Measurements from ENCODE around the gene ACSS2. TPM values are rescaled to one million over a fixed set of nuclear protein-coding genes. Genes with fewer than 3 reads are reported as not detected.

ACSS2 gene
- total RNA-seq, 4 donors from 2014 or later: 34.8 to 90.7 (median 62.8) TPM

- H3K27ac ChIP-seq (replicated peaks in 1 of 4): no peak overlapping the region
- TF ChIP-seq POLR2AphosphoS5 (IDR thresholded peaks at IDR 0.05) (no peak), POLR2A (IDR thresholded peaks at IDR 0.05; ENCODE audit: low read depth) (no peak), EP300 (IDR thresholded peaks at IDR 0.05) (no peak)
- TF ChIP-seq, protein P1, sequence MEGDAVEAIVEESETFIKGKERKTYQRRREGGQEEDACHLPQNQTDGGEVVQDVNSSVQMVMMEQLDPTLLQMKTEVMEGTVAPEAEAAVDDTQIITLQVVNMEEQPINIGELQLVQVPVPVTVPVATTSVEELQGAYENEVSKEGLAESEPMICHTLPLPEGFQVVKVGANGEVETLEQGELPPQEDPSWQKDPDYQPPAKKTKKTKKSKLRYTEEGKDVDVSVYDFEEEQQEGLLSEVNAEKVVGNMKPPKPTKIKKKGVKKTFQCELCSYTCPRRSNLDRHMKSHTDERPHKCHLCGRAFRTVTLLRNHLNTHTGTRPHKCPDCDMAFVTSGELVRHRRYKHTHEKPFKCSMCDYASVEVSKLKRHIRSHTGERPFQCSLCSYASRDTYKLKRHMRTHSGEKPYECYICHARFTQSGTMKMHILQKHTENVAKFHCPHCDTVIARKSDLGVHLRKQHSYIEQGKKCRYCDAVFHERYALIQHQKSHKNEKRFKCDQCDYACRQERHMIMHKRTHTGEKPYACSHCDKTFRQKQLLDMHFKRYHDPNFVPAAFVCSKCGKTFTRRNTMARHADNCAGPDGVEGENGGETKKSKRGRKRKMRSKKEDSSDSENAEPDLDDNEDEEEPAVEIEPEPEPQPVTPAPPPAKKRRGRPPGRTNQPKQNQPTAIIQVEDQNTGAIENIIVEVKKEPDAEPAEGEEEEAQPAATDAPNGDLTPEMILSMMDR (IDR thresholded peaks at IDR 0.05): no peak
- H3K36me3 ChIP-seq: peaks cover 0 to 4% (median 0%) of the 10 kb centered on the region in 4 donors
- intact Hi-C loops (cut with DNase I): no loop called here
- no peak for DNase-seq (ENCODE audit: extremely low spot score)
- peaks cover 0 to 19% (median 5%) of the 10 kb centered on the region in 4 donors for H3K27me3 ChIP-seq
- H3K9me3 ChIP-seq: no peaks in the 10 kb centered on the region
- WGBS: 81% methylated on average over 12 of the region's 12 CpGs
- H3K4me1 ChIP-seq: no peaks in the 10 kb centered on the region
- no peak overlapping the region for H3K4me3 ChIP-seq
Measured at GRCh38 chr20:34976286-34976685, 99.9 kb downstream of the ACSS2 start.

Other genes with a start within 250 kb of the ACSS2 start
- gene PIGU, start 199.5 kb upstream of the ACSS2 start, total RNA-seq: 10 to 100 TPM in 1 of 4 donors, 1 to 10 TPM in 3; 9.1 to 10.8 (median 9.5) TPM
- 10 to 100 TPM; 37.1 to 73.1 (median 62.5) TPM for gene TP53INP2, start 172.3 kb upstream of the ACSS2 start, total RNA-seq
- gene NCOA6, start 51.0 kb upstream of the ACSS2 start, total RNA-seq: 10 to 100 TPM; 14.9 to 30.2 (median 23.3) TPM
- gene GGT7, start 3.8 kb upstream of the ACSS2 start, total RNA-seq: 10 to 100 TPM in 1 of 4 donors, 1 to 10 TPM in 3; 7.6 to 11.9 (median 9.4) TPM
- gene GSS, start 79.2 kb downstream of the ACSS2 start, total RNA-seq: 10 to 100 TPM; 27.7 to 36.1 (median 28.5) TPM
- gene MYH7B, start 79.3 kb downstream of the ACSS2 start, total RNA-seq: under 1 TPM; 0.17 to 0.84 (median 0.37) TPM
- gene TRPC4AP, start 216.2 kb downstream of the ACSS2 start, total RNA-seq: 10 to 100 TPM; 44.1 to 58.2 (median 52.1) TPM